GM23248 (cell line): ENCODE data around the gene TMEM229B. TPM values are rescaled to one million over a fixed set of nuclear protein-coding genes. Genes with fewer than 3 reads are reported as not detected.

Experiments used
- DNase-seq: peaks from one replicate; pipeline ENCODE4 v3.0.0-alpha.2; 2015
- H2AFZ ChIP-seq: fragments of 200-600 bp; sonication (generic); 2 replicates; pipeline ENCODE4 v1.6.1; 2016; ENCODE audit warnings: antibody characterized with exemption
- H3F3A ChIP-seq: fragments of 200-600 bp; sonication (generic); 2 replicates; pipeline ENCODE4 v1.6.1; 2016; ENCODE audit warnings: mild to moderate bottlenecking, antibody characterized with exemption, mixed run types; ENCODE audit not compliant: insufficient read depth
- H3K27ac ChIP-seq: fragments of 200-600 bp; sonication (generic); 2 replicates; pipeline ENCODE4 v1.5.1; 2016; ENCODE audit warnings: mild to moderate bottlenecking
- H3K27me3 ChIP-seq: fragments of 200-600 bp; sonication (generic); replicated peaks from 2 replicates; pipeline ENCODE4 v1.6.1; 2016; ENCODE audit warnings: mild to moderate bottlenecking; ENCODE audit not compliant: insufficient read depth
- H3K36me3 ChIP-seq: fragments of 200-600 bp; sonication (generic); 2 replicates; pipeline ENCODE4 v1.6.1; 2016; ENCODE audit warnings: low read depth, mild to moderate bottlenecking
- H3K4me1 ChIP-seq: fragments of 200-600 bp; sonication (generic); 2 replicates; pipeline ENCODE4 v1.6.1; 2016; ENCODE audit warnings: mild to moderate bottlenecking; ENCODE audit not compliant: insufficient read depth
- H3K4me2 ChIP-seq: fragments of 200-600 bp; sonication (generic); one replicate; pipeline ENCODE4 v1.6.1; 2016; ENCODE audit warnings: mild to moderate bottlenecking; ENCODE audit not compliant: unreplicated experiment
- H3K4me3 ChIP-seq: fragments of 200-600 bp; sonication (generic); 2 replicates; pipeline ENCODE4 v1.5.1; 2016; ENCODE audit warnings: mild to moderate bottlenecking
- H3K79me2 ChIP-seq: fragments of 200-600 bp; sonication (generic); 2 replicates; pipeline ENCODE4 v1.6.1; 2016; ENCODE audit warnings: mild to moderate bottlenecking; ENCODE audit not compliant: insufficient read depth
- H3K9ac ChIP-seq: fragments of 200-600 bp; sonication (generic); 2 replicates; pipeline ENCODE4 v1.6.1; 2016; ENCODE audit warnings: mild to moderate bottlenecking
- H3K9me2 ChIP-seq: fragments of 200-600 bp; sonication (generic); 2 replicates; pipeline ENCODE4 v1.6.1; 2016; ENCODE audit warnings: mixed run types, mild to moderate bottlenecking, moderate library complexity; ENCODE audit not compliant: insufficient read depth
- H3K9me3 ChIP-seq: fragments of 200-600 bp; sonication (generic); one replicate; pipeline ENCODE4 v1.6.1; 2017; ENCODE audit warnings: low read depth
- H4K20me1 ChIP-seq: fragments of 200-600 bp; sonication (generic); 2 replicates; pipeline ENCODE4 v1.6.0; 2016; ENCODE audit not compliant: insufficient read depth
- EZH2 ChIP-seq: fragments of 200-600 bp; sonication (generic); IDR thresholded peaks from 2 replicates; pipeline ENCODE4 v1.6.1; 2018; ENCODE audit warnings: antibody characterized with exemption, mild to moderate bottlenecking; ENCODE audit not compliant: insufficient read depth, poor library complexity, severe bottlenecking
- EZH2phosphoT487 ChIP-seq: fragments of 200-600 bp; sonication (generic); IDR thresholded peaks from 2 replicates; pipeline ENCODE4 v1.6.1; 2018; ENCODE audit warnings: antibody characterized with exemption, moderate library complexity, mild to moderate bottlenecking, low read depth; ENCODE audit not compliant: insufficient read depth
- WGBS, 2 experiments: methylation state at CpG; one replicate each; pipeline ENCODE4 v1.1.6; 2015 to 2017; ENCODE audit warnings: low lambda C conversion rate in 2 of 2, low coverage in 1 of 2; ENCODE audit errors: missing lambda C conversion rate in 2 of 2; 5-methylcytosine and 5-hydroxymethylcytosine counted together
- in situ Hi-C: fragments of 300-500 bp; cut with MboI; formaldehyde crosslinking; loops from 2 replicates; pipeline ENCODE4 v1.15.0; 2020
- polyA plus RNA-seq: library from polyadenylated mRNA; unstranded; fragments of >200 nt; fragmentation: Nextera tagmentation; extraction: Ambion mirVana; gene quantifications from 2 replicates; pipeline ENCODE4 v1.2.1, GENCODE V29; 2016
- total RNA-seq: library from RNA; depleted of rRNA; stranded (reverse); fragments of >200 nt; shearing (Covaris generic); gene quantifications from 2 replicates; pipeline ENCODE4 v1.2.3, GENCODE V29; 2014

The TMEM229B gene
- total and polyA plus RNA-seq, 2 experiments from 2014 or later: 0.43 to 0.65 TPM

DNA sequence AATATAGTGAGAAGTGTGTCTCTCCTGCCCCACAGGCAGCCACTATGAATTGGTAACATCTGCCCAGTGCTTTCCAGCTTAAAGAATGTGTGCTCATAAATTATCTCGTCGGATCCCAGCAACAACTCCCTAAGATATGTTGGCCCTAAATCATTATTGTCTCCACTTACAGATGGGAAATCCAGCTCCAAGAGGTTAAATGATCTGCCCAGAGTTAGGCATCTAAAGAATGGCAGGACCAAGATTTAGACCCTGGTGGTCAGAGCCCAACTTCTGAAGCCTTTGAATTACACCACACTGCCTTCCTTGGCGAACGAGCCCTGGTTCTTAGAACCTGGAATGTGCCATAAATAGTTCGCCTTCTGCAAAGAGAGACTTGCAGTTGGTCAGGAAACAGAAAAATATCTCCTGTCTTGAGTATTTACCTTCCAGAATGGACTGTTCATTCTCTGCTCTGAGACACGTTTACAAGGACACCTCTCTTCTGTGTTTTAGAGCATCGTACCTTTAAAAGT, 56.4 kb downstream of the TMEM229B start:
- Histone ChIP-seq H3K9me3 (no peaks in the 10 kb centered on the region), H4K20me1 (no peaks in the 10 kb centered on the region), H3F3A (no peaks in the 10 kb centered on the region), H3K4me1 (peaks cover 7% of the 10 kb centered on the region; the same call in 1 of the 2 replicates), H3K79me2 (no peaks in the 10 kb centered on the region), H2AFZ (no peak overlapping the region), H3K27me3 (peaks cover 12% of the 10 kb centered on the region), H3K27ac (no peak overlapping the region), H3K9me2 (no peaks in the 10 kb centered on the region), H3K36me3 (no peaks in the 10 kb centered on the region), H3K4me2 (no peak overlapping the region), H3K9ac (no peak overlapping the region), H3K4me3 (no peak overlapping the region)
- DNase-seq: no peak
- WGBS, 2 experiments: 13 to 16% methylated on average over 7 of the region's 7 CpGs
- in situ Hi-C loops: no loop called here
- TF ChIP-seq EZH2phosphoT487: no peak
- TF ChIP-seq EZH2: no peak

DNA sequence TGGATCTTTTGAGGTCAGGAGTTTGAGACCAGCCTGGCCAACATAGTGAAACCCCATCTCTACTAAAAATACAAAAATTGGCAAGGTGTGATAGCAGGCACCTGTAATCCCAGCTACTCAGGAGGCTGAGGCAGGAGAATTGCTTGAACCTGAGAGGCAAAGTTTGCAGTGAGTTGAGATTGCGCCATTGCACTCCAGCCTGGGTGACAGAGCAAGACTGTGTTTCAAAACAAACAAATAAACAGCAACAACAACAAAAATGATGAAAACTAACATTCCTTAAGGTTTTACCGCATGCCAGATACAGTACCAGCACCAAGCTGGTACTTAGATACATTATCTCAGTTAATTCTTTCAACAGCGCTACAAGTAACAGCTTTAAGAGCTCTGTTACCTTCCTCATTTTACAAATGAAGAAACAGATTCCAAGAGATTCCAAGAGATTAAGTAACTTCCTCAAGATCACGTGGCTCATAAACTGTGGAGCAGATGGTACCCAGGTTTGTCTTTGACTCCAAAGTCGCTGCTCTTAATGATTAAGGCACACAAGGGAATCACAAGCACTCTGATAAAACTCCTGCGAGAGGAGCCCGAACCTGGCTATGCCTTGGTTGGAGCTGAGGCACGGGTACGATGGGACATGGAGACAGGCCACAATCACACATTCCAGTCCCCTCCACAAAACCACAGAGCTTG, 58.9 kb downstream of the TMEM229B start:
- Histone ChIP-seq H3K27ac (no peak overlapping the region), H3K9me3 (no peaks in the 10 kb centered on the region), H3K79me2 (no peaks in the 10 kb centered on the region), H3K9me2 (no peaks in the 10 kb centered on the region), H3K4me1 (peaks cover 7% of the 10 kb centered on the region; the same call in 1 of the 2 replicates), H3K36me3 (no peaks in the 10 kb centered on the region), H3K4me2 (no peak overlapping the region), H2AFZ (no peak overlapping the region), H4K20me1 (no peaks in the 10 kb centered on the region), H3K9ac (no peak overlapping the region), H3F3A (no peaks in the 10 kb centered on the region), H3K27me3 (peaks cover 12% of the 10 kb centered on the region; the same call in 1 of the 2 replicates), H3K4me3 (no peak overlapping the region)
- 74 to 77% methylated on average over 9 of the region's 9 CpGs for WGBS, 2 experiments
- TF ChIP-seq EZH2phosphoT487: no peak
- no peak for TF ChIP-seq EZH2
- in situ Hi-C loops: loop anchor here (10.0 kb wide), 1 partner anchor 135 kb away; no protein-coding TSS in a partner anchor
- no peak for DNase-seq

- Histone ChIP-seq H3K9me3 (no peaks in the 10 kb centered on the region), H3F3A (no peaks in the 10 kb centered on the region), H3K79me2 (no peaks in the 10 kb centered on the region), H3K27ac (no peak overlapping the region), H3K4me3 (no peak overlapping the region), H4K20me1 (no peaks in the 10 kb centered on the region), H2AFZ (no peak overlapping the region), H3K4me2 (no peak overlapping the region), H3K9ac (no peak overlapping the region), H3K4me1 (peaks cover 7% of the 10 kb centered on the region; the same call in 1 of the 2 replicates), H3K9me2 (no peaks in the 10 kb centered on the region), H3K36me3 (no peaks in the 10 kb centered on the region), H3K27me3 (0 out of 2 replicates have a peak, but pooled peaks cover 2% of the 10 kb centered on the region)
- TF ChIP-seq EZH2phosphoT487 (no peak), EZH2 (no peak)
- DNase-seq: peak; percentile 84
- in situ Hi-C loops: loop anchor here (10.0 kb wide), 1 partner anchor 136 kb away; no protein-coding TSS in a partner anchor
- WGBS, 2 experiments: 66 to 71% methylated on average over 7 of the region's 7 CpGs
These were observed 60.0 kb downstream of the TMEM229B start for GRCh38 chr14:67428501-67429031.

DNA sequence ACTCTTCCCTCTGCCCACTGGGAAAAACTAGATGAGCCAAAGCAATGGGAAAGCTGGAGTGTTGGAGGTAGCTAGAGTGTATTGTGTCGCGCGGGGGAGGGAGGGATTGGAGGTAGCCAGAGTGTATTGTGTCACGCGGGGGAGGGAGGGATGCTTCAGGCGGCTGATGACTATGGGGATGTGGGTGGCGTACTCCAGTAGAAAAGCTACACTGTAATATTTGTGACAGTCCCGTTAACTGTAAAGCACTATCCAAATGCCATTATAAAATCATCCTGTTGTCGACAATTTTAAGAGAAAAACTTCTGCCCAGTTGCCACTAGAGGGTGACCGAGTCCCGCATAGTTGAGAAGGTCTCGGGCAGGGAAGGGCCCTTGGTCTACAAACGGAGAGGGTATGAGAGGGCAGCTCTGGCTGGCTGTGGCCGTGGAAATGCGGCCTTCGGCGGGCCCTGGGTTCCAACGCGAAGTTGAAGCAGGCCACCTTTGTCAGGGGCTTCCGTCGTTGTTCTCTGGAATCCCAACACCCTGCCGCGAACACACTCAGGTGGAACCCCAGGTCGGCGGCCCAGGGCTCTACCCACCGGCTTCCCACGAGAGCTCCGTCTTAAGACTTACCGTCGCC, 61.4 kb downstream of the TMEM229B start:
- Histone ChIP-seq H3K27me3 (no peaks in the 10 kb centered on the region), H3K4me3 (no peak overlapping the region), H3K36me3 (no peaks in the 10 kb centered on the region), H4K20me1 (no peaks in the 10 kb centered on the region), H3K4me1 (peaks cover 7% of the 10 kb centered on the region; the same call in 1 of the 2 replicates), H3K27ac (no peak overlapping the region), H3K9ac (no peak overlapping the region), H2AFZ (peak overlapping the region; percentile 79), H3K4me2 (peak overlapping the region; percentile 25), H3K79me2 (no peaks in the 10 kb centered on the region), H3F3A (no peaks in the 10 kb centered on the region), H3K9me3 (no peaks in the 10 kb centered on the region), H3K9me2 (no peaks in the 10 kb centered on the region)
- WGBS, 2 experiments: 35 to 36% methylated on average over 28 to 30 of the region's 30 CpGs
- in situ Hi-C loops: loop anchor here (10.0 kb wide), 1 partner anchor 138 kb away; no protein-coding TSS in a partner anchor
- TF ChIP-seq EZH2phosphoT487 (no peak), EZH2 (no peak)
- DNase-seq: peak; percentile 87
